HepG2 (cell line): ENCODE data around the gene SLC29A2. TPM values are rescaled to one million over a fixed set of nuclear protein-coding genes. Genes with fewer than 3 reads are reported as not detected.

Source experiments
- AGO1 ChIP-seq: fragments of 200-400 bp; formaldehyde crosslinking; IDR thresholded peaks from 2 replicates; pipeline ENCODE4 v1.6.1; 2017; ENCODE audit warnings: mild to moderate bottlenecking, low read depth, low read length, moderate library complexity; ENCODE audit not compliant: poor library complexity, severe bottlenecking
- ATF7-NPFF ChIP-seq: sonication (generic); formaldehyde crosslinking; IDR thresholded peaks from 2 replicates; pipeline ENCODE4 v1.8.1; 2023; ENCODE audit warnings: mild to moderate bottlenecking, low read depth, missing genetic modification reagents, moderate library complexity
- GPBP1L1 ChIP-seq: sonication (generic); formaldehyde crosslinking; IDR thresholded peaks from 2 replicates; pipeline ENCODE4 v1.5.0; 2020; ENCODE audit warnings: mild to moderate bottlenecking, missing genetic modification reagents
- HNRNPL ChIP-seq: fragments of 200-400 bp; formaldehyde crosslinking; IDR thresholded peaks from 2 replicates; pipeline ENCODE4 v1.6.1; 2017; ENCODE audit warnings: mild to moderate bottlenecking, low read depth, low read length
- HOXA3 ChIP-seq: sonication (generic); formaldehyde crosslinking; IDR thresholded peaks from 2 replicates; pipeline ENCODE4 v1.5.0; 2020; ENCODE audit warnings: missing genetic modification reagents
- IRX3 ChIP-seq: sonication (generic); formaldehyde crosslinking; IDR thresholded peaks from 2 replicates; pipeline ENCODE4 v1.8.1; 2023; ENCODE audit warnings: mild to moderate bottlenecking, low read depth, missing genetic modification reagents, borderline replicate concordance
- KDM1A ChIP-seq: IDR thresholded peaks from 2 replicates; pipeline ENCODE4 v1.6.1; 2016; ENCODE audit warnings: missing compliant biosample characterization
- KDM5B ChIP-seq: sonication (generic); formaldehyde crosslinking; IDR thresholded peaks from 2 replicates; pipeline ENCODE4 v1.4.0; 2020; ENCODE audit warnings: missing genetic modification reagents, mild to moderate bottlenecking, borderline replicate concordance
- MXD1 ChIP-seq: sonication (generic); formaldehyde crosslinking; IDR thresholded peaks from 2 replicates; pipeline ENCODE4 v1.4.0; 2020; ENCODE audit warnings: mild to moderate bottlenecking, missing genetic modification reagents
- MZF1 ChIP-seq: sonication (generic); formaldehyde crosslinking; IDR thresholded peaks from 2 replicates; pipeline ENCODE4 v1.8.1; 2023; ENCODE audit warnings: mild to moderate bottlenecking, missing genetic modification reagents, borderline replicate concordance
- NFYC ChIP-seq: IDR thresholded peaks from 2 replicates; pipeline ENCODE4 v1.6.1; 2016; ENCODE audit warnings: missing genetic modification reagents, missing compliant biosample characterization
- POLR2G ChIP-seq: fragments of 200-400 bp; formaldehyde crosslinking; IDR thresholded peaks from 2 replicates; pipeline ENCODE4 v1.6.1; 2018; ENCODE audit warnings: mild to moderate bottlenecking, low read depth, low read length, moderate library complexity
- RELA ChIP-seq: sonication (generic); formaldehyde crosslinking; IDR thresholded peaks from 2 replicates; pipeline ENCODE4 v1.4.0; 2020; ENCODE audit warnings: missing genetic modification reagents
- REXO4 ChIP-seq: sonication (generic); formaldehyde crosslinking; IDR thresholded peaks from 2 replicates; pipeline ENCODE4 v1.8.0; 2022; ENCODE audit warnings: missing genetic modification reagents, mild to moderate bottlenecking, borderline replicate concordance
- RFXANK ChIP-seq: IDR thresholded peaks from 2 replicates; pipeline ENCODE4 v1.6.1; 2016
- RXRA ChIP-seq: sonication (generic); formaldehyde crosslinking; IDR thresholded peaks from 2 replicates; pipeline ENCODE4 v1.5.1; 2020; ENCODE audit warnings: missing genetic modification reagents
- YEATS4 ChIP-seq: sonication (generic); formaldehyde crosslinking; IDR thresholded peaks from 2 replicates; pipeline ENCODE4 v1.4.0; 2020; ENCODE audit warnings: missing genetic modification reagents, borderline replicate concordance
- ZBTB1 ChIP-seq: sonication (generic); formaldehyde crosslinking; IDR thresholded peaks from 2 replicates; pipeline ENCODE4 v1.4.0; 2020; ENCODE audit warnings: missing genetic modification reagents, borderline replicate concordance
- ZC3H13 ChIP-seq: sonication (generic); formaldehyde crosslinking; IDR thresholded peaks from 2 replicates; pipeline ENCODE4 v1.8.1; 2023; ENCODE audit warnings: mild to moderate bottlenecking, missing genetic modification reagents, moderate library complexity
- ZKSCAN8 ChIP-seq: IDR thresholded peaks from 2 replicates; pipeline ENCODE4 v1.6.1; 2016; ENCODE audit warnings: borderline replicate concordance, missing genetic modification reagents, missing compliant biosample characterization
- ZMYM4 ChIP-seq: sonication (generic); formaldehyde crosslinking; IDR thresholded peaks from 2 replicates; pipeline ENCODE4 v1.8.1; 2023; ENCODE audit warnings: mild to moderate bottlenecking, missing genetic modification reagents
- ZNF3 ChIP-seq: IDR thresholded peaks from 2 replicates; pipeline ENCODE4 v1.7.0; 2017; ENCODE audit warnings: inconsistent platforms
- ZNF580 ChIP-seq: IDR thresholded peaks from 2 replicates; pipeline ENCODE4 v1.6.1; 2016; ENCODE audit warnings: low read depth, borderline replicate concordance
- ZNF597 ChIP-seq: sonication (generic); formaldehyde crosslinking; IDR thresholded peaks from 2 replicates; pipeline ENCODE4 v1.5.0; 2020; ENCODE audit warnings: missing genetic modification reagents
- ZNF703 ChIP-seq: sonication (generic); formaldehyde crosslinking; IDR thresholded peaks from 2 replicates; pipeline ENCODE4 v1.5.1; 2020; ENCODE audit warnings: missing genetic modification reagents, mild to moderate bottlenecking, moderate library complexity, borderline replicate concordance
- ZNF839 ChIP-seq: sonication (generic); formaldehyde crosslinking; IDR thresholded peaks from 2 replicates; pipeline ENCODE4 v1.4.0; 2020; ENCODE audit warnings: missing genetic modification reagents, mild to moderate bottlenecking, borderline replicate concordance
- polyA plus RNA-seq, 8 experiments: library from polyadenylated mRNA; depleted of rRNA in 3 of 8; stranded (reverse) in 7 of 8; unstranded in 1 of 8; fragments of >200 nt; fragmentation: Illumina TruSeq in 4 of 8; extraction: Trizol in 4 of 8; gene quantifications; 2 replicates each; pipeline versions ENCODE4 v1.2.1 to v1.2.3, GENCODE V29; 2011 to 2016; ENCODE audit warnings: low read depth in 4 of 8, missing spikeins in 1 of 8, mixed read lengths in 1 of 8; ENCODE audit not compliant: insufficient read depth in 1 of 8
- total RNA-seq, 5 experiments: library from RNA; depleted of rRNA; stranded (reverse); fragments of >200 nt; fragmentation: Illumina TruSeq; extraction: Trizol; gene quantifications; 2 replicates each; pipeline ENCODE4 v1.2.3, GENCODE V29; 2016; ENCODE audit warnings: low read depth in 1 of 5

Gene SLC29A2
- total and polyA plus RNA-seq, 2 of the 13 experiments (the other 11 are each of a cell fraction or from before 2014, with no cell fraction given): 0.63 to 0.66 TPM

GRCh38 chr11:66336234-66337102 lies 35.1 kb downstream of the SLC29A2 start, which contains the start of gene RIN1 (continued):
- TF ChIP-seq ZNF580 (CRISPR knock-in tag): peak; percentile 85; the same call in 1 of the 2 replicates
- TF ChIP-seq GPBP1L1 (CRISPR knock-in tag): no peak
- no peak for TF ChIP-seq ZNF597 (CRISPR knock-in tag)
- peak; percentile 68 for TF ChIP-seq HOXA3
- peak; percentile 85 for TF ChIP-seq RXRA
- TF ChIP-seq MZF1 (CRISPR knock-in tag): 0 out of 2 replicates have a peak, but pooled peaks have one; percentile 36
- peak; percentile 33; the same call in 1 of the 2 replicates for TF ChIP-seq ZBTB1
- TF ChIP-seq POLR2G: peak; percentile 68
- TF ChIP-seq RELA: peak; percentile 48; the same call in 1 of the 2 replicates
- no peak for TF ChIP-seq RFXANK (CRISPR knock-in tag)
- TF ChIP-seq MXD1: peak; percentile 87; the same call in 1 of the 2 replicates
- TF ChIP-seq YEATS4: 0 out of 2 replicates have a peak, but pooled peaks have one; percentile 48
- TF ChIP-seq ZC3H13: peak; percentile 86; the same call in 1 of the 2 replicates
- 0 out of 2 replicates have a peak, but pooled peaks have one; percentile 36 for TF ChIP-seq ATF7-NPFF
- TF ChIP-seq IRX3 (CRISPR knock-in tag): no peak
- 0 out of 2 replicates have a peak, but pooled peaks have one; percentile 44 for TF ChIP-seq ZNF3 (CRISPR knock-in tag)
- TF ChIP-seq ZKSCAN8 (CRISPR knock-in tag): 0 out of 2 replicates have a peak, but pooled peaks have one; percentile 71
- peak; percentile 79 for TF ChIP-seq HNRNPL
- TF ChIP-seq ZNF703 (CRISPR knock-in tag): no peak
- no peak for TF ChIP-seq KDM1A (CRISPR knock-in tag)
- peak; percentile 26; the same call in 1 of the 2 replicates for TF ChIP-seq NFYC
- TF ChIP-seq AGO1: peak; percentile 81
- TF ChIP-seq ZNF839 (CRISPR knock-in tag): peak; percentile 80; the same call in 1 of the 2 replicates
- peak; percentile 62; the same call in 1 of the 2 replicates for TF ChIP-seq KDM5B (CRISPR knock-in tag)
- TF ChIP-seq ZMYM4 (CRISPR knock-in tag): peak; percentile 54; the same call in 1 of the 2 replicates
- TF ChIP-seq REXO4 (CRISPR knock-in tag): no peak
